SKM-1 (cell line): ENCODE results near the gene DUS1L.

Experiments
- DNase-seq: peaks from one replicate; lab custom pipeline; 2025; ENCODE audit not compliant: unreplicated experiment; lab: John Stamatoyannopoulos, UW

Gene DUS1L

DNA sequence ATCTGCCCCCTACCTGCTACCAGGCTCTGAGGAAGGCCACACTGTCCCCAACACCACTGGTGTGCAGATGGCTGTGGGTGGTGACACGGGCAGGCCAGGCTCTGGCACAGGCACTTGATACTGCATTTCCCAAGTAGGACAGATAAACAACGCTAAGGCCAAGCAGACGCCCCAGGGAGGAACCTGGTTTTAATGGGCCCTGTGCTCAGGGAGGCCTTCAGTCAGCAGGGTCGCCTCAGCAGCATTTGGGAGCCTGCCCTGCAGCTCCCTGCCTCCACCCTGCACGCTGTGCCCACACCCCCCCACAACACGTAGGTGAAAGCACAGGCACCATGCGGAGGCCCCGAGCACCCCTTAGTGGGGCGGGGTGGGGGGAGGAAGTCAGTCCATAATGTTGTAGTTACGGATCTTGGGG lies 35.7 kb upstream of the DUS1L start:
- DNase-seq, result no peak

DNA sequence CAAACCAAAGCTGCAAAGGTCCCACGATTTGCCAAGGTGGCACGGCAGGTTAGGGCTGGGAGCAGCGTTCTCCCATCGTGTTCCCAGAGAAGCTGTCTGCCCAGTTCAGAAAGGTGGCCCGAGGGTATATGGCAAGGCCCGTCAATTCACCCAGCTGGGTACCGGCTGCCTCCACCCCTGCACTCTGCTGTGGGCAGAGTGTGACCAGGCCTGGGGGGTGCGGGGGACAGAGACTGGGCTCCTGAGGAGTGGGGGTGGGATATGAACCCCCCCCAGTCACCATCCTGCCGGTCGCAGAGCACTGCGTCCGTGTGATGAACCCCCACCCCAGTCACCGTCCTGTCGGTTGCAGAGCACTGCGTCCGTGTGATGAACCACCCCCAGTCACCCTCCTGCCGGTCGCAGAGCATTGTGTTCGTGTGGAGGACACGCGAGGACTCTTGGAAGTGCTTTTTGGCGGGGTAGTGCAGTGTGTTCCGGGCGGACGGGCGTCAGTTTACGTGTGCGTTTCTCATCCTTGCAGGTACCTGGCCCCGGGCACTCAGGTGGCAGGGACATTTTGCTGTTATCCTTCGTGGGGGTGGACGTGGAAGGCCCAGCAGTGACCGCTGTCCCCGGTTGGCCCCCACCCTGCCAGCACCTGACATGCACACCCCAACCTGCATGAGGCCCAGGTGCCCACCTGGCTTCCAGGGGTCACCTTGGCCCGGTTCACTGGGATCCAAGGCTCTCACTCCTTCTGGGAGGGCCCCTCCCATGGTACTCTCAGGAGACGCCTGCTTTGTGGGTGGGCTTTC lies 35.1 kb upstream of the DUS1L start:
- DNase-seq, result no peak

DNA sequence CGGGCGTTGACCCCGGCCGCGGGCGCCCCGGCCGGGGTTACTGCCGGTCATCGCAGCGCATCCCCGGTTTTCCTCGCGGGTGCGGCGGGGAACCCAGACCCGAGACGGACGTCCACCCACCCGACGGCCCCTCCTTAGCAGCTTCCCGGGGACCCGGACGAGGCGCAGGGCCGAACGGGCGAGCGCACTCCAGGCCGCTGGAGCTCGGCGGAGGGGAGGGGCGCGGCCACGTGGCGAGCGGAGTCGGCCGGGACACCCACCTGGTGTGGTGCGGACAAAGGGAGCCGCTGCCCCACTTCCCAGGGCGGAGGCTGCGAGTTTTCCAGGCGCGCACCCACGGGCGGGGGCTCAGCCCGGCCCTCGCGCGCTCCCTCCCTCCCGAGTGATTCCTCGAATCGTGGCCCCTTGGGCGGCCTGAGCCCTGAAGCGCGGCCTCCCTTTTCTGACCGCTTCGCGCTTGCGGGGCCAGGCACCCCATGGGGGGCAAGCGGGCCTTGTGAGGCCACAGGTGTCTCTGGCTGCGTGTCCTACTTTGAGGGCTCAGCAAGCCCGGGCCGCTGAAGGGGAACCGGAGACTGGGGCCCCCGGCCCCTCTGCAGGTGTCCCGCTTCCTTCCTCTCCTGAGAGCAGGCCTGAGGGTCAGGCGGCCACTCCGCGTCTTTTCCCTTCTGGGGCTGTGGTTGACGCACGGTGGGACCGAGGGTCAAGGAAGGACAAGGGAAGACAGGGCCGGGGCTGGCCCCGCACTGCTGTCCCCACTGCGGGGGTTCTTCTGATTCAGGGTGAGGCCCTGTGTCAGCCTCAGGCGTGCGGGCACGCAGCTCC lies 33.5 kb upstream of the DUS1L start:
- no peak for DNase-seq

DNA sequence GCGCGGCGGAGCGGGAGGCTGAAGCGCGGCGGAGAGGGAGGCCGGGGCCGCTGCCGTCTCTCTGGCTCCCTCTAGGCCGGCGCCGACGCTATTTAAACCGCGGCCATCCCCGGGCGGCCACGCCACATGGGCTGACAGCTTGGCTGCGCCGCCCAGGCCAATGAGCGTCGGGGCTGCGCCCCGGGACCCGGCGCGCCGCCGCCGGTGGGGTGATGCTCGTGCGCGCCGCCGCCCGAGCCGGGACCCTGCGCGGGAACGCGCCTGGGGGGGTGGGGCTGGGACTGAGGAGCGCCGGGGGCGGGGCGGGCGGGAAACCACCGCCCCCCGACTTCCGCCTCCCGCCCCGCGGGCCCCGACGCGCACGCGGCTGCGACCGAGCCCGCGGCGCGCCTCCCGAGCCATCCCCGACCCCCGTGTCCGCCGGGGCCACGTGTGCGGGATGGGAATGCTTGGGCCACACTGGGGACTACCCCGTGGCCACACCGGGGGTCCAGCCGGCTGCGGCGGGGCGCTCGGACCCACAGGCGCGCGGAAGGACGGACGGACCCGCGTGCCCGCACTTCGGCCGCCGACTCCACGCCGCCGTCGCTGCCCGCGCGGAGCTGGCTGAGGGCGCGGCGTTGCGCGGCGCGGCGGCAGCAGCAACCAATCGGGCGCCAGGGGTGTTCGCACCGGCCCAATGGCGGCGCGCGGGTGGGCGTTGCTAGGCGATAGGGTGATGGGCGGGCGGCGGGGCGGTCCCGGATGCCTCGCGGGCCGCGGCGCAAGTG lies 32.8 kb upstream of the DUS1L start, which contains the start of gene FASN:
TSS of gene FASN (minus strand) at position 68 of the 770 bp plus-strand sequence. CDS start 1,791 bp downstream, outside the sequence.
- DNase-seq, result peak; percentile 89

DNA sequence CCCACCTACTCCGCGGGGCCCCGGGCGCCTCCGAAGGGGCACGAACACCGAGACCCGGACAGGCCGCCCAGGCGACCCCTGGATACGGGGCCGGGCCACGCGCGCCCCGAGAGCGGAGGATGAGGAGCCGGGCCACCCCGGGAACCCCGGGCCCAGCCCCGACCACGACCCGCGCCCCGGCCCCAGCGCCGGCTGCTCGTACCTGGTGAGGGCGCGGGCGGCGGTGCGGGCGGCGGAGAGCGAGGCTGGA lies 32.2 kb upstream of the DUS1L start:
- no peak for DNase-seq

DNA sequence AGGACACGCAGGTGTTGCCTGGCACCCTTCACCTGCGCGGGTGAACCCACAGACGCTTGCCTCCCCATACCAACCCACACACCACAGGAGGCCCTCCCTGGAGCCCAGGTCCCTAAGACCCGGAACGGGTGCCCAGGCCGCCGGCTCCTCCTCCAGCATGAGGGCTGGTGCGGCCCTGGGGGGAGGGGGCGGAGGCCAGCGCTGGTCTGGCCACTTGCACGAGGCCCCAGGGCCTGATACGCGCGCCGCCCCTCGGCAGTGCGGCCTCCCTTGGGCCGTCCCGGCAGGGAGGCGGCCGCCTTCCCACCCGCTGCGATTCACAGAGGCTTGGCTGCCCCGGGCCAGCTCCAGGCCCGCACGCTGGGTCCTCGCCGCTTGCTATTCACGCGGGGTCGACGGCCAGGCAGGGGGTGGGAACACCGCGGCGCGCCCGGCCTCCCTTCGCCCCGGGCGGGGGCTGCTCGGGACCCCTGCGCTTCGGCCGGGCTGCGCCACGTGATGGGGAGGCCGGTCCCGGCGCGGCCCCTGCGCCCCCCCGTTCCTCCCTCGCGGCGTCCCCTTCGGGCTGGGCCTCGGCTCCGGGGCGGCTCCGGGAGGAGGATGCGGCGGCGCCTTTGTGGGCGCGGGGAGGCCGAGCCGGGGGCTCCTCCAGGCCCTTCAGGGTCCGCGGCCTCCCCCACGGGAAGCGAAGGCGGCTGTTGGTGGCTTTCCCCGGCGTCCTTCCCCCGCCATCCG lies 31.7 kb upstream of the DUS1L start:
- no peak for DNase-seq

DNA sequence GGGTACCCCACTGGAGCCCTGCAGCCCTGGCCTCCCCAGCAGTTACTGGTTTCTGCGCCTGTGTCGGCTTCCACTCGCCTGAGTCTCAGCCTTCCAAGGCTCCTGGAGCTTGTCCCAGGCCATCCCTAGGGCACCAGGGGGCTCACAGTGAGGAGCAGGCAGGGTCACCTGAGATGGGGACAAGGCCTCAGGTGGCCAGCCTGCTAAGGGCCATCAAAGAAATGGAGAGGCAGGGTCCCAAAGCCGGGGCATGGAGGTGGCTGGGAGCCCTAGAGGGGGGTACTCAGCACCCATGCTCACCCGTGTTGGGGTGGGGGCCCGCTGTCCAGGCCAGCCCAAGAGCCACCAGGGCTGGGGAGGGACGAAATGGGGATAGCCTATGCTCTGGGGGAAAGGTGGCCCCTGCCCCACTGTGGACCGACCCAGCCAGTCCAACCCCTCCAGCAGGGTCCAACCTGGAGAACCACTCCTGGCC lies 31.1 kb upstream of the DUS1L start:
- DNase-seq, result no peak

DNA sequence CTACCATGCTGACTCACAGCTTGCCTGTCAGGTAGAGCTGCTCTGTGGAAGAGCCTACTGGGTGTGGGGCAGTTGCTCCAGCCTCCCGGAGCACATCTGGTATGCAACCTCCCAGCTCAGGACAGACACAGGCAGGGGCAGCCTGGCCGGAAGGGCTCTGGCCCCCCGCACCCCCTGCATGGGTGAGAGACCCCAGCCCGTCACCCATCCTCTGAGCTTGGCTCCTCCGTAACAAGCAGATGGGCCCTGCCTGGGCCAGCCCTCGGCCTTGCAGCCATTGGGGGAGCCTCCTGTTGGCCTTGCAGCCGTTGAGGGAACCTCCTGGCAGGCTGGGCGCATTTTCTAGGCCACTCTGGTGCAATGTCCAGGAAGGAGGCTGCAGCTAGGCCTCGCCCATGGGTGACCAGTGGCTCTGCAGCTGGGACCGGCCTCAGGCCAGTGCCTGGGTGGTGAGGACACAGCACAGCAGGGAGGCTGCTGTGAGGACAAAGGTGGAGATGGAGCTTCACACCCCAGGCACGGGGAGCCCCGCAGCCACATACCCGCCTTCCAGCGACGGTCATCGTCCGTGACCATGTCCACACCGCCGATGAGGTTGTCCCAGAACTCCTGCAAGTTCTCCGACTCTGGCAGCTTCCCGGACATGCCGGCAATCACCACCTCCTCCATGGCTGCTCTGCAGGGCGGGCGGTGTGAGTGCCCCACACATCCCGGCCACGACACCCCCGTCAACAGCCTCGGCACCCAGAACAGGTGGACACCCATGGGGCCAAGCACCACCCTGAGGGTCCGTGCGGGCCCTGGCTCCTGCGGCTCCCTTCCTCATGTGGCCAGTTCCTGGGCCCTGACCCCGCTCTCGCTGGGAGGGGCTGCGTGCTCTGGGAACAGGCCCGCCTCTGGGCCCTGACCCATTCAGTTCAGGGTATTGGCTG lies 30.4 kb upstream of the DUS1L start:
- DNase-seq, result no peak

DNA sequence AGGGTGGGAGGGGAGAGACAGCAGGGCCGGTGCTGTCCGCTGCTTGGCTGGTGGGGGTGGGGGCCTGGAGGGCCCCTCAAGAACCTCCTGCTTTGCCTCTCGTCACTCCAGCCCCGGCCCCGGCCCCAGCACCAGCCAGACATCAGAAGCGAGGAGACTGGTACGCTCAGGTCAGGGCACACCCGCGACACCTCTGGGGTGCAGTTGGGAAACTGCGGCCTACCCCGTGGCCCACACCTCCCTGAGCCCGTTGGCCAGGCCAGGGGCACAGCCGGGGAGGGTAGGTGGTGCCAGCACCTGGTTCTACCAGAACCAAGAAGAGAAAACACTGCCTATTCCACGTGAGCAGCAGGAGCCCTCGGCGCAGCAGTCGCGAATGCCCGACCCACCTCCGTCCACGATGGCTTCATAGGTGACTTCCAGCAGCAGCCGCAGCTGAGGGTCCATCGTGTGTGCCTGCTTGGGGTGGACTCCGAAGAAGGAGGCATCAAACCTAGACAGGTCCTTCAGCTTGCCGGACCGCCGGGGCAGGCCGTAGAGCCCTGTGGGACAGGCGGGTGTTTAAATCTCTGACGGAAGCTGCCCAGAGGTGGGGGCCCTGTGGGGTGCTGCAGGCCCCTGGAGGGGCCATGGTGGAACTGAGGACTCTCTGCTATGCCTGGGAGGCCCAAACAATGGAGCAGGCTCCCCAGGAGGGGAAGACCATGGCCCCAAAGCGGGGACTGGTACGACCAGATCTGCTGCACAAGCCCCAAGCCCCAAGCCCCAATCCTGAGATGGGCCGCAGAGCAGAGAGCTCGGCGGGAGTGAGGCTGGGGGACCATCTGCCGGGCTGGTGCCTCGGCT lies 29.6 kb upstream of the DUS1L start:
- no peak for DNase-seq

DNA sequence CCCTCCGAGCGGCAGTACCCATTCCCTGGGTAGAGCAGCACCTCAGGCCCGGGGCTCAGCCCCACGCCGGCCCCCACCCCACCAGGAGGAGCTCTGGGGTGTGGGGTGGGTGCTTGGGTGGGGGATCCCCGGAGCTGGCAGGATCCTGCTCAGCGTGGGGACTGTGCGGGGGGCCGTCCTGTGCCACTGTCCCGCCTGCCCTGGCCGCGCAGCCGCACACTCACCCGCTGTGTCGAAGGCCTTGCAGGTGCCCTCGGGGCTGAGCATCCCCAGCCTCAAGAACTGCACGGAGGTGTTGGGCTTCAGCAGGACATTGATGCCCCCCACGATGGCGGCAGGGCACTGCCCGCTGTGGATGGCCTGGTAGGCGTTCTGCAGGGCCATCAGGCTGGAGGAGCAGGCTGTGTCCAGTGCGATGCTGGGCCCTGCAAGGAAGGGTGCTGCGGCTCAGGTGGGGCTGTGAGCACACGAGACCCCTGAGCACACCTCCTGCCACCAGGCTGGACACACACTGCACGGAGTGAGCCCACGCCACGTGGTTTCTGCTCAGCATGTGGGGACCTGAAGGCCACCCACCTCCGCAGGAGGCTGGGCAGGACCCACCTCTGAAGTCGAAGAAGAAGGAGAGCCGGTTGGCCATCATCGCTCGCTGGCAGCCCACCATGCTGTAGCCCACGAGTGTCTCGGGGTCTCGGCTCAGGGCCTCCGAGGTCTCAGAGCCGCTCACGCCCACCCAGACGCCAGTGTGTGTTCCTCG lies 27.6 kb upstream of the DUS1L start:
- DNase-seq, result no peak

DNA sequence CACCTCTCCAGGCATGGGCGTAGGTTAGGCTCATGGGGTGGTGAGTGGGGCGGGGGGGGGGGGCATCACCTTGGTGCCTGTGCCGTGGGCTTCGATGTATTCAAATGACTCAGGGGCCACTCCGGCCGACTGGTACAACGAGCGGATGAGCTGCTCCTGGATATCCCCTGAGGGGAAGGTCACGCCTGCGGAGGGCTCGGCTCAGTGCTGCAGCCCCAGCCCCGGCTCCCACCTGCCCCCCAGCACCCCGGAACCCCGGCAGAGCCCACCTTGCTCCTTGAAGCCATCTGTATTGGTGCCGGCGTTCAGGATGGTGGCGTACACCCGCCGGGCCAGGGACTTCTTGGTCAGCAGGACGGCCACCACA lies 27.0 kb upstream of the DUS1L start:
- no peak for DNase-seq

DNA sequence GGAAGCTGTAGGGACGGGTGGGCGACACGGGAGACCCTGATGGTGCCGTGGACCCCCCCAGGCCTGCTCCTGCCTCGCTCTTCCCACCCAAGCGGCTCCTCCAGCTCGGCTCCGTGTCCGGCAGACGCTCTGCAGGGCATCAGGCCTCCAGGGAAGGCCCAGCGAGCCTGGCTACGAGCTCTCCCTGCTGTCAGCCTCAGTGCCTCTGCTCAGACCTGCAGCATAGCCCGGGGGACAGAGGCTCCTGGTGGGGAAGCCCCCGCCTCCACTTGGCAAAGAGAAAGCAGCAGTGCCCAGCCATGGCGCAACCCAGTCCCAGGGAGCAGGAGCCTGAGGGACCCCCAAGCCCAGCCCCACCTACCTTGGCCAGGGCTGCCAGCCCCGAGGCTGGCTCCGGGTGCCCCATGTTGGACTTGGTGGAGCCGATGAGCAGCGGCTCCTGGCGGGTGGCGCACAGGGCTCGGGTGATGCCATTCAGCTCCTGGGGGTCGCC lies 26.5 kb upstream of the DUS1L start:
- no peak for DNase-seq

DNA sequence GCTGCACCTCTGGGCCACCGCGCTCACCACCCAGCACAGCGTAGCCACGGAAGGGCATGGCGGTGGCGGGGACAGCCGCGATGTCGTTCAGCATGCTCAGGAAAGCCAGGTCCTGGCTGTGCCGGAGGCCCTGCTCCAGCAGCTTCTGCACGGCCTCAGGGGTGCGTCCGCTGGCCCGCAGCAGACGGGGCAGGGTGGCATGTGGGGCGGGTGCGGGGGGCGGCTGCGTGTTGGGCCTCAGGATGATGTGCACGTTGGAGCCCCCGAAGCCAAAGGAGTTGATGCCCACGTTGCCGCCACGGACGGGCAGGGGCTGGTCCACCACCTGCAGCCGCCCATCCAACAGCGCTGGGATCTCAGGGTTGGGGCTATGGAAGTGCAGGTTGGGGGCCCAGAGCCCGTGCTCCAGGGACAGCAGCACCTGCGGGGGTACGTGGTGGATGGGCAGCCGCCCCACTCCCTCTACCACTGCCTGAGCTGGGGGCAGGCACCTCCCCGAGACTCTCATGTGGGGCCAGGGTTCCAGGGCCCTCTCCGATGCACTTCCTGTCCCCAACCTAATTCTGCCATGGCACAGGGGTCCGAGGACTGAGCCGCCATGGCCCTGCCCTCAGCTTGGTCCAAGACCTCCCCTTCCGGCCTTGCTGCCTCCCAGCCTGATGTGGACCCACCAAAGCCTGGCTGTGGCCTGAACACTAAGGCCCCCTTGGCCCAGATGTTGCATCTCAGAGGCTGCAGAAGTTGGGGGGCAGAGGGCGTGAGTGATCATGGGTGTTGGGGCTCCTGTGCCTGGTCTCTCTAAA lies 25.9 kb upstream of the DUS1L start:
- DNase-seq, result no peak

DNA sequence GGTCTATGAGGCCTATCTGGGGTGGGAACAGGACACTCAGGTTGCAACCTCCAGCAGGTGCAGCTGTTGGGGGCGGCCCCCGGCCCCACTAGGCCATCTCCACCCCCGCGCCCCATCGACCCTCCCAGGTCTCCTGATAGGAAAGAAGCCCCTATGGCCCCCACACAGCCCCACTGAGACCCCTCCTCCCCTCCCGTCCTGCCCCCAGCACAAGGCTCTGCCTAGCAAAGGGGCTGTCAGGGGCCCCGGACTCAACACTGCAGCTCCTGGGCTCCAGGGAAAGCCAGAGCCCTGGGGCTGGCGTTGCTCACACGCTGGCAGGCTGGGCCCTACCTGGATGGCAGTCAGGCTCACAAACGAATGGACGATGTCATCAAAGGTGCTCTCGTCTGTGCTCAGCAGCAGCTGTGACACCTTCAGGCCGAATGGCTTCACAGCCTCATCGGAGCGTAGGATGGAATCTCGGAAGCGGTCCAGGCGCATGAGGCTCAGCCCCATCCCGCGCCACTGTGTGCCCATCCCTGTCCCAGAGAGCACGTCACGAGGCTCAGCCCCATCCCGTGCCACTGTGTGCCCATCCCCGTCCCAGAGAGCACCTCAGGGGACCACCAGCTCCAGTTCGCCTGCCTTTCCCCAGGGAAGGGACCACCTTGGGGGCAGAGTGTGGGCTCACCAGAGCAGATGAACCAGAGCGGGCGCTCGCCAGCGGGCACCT lies 25.1 kb upstream of the DUS1L start:
- DNase-seq, result no peak

DNA sequence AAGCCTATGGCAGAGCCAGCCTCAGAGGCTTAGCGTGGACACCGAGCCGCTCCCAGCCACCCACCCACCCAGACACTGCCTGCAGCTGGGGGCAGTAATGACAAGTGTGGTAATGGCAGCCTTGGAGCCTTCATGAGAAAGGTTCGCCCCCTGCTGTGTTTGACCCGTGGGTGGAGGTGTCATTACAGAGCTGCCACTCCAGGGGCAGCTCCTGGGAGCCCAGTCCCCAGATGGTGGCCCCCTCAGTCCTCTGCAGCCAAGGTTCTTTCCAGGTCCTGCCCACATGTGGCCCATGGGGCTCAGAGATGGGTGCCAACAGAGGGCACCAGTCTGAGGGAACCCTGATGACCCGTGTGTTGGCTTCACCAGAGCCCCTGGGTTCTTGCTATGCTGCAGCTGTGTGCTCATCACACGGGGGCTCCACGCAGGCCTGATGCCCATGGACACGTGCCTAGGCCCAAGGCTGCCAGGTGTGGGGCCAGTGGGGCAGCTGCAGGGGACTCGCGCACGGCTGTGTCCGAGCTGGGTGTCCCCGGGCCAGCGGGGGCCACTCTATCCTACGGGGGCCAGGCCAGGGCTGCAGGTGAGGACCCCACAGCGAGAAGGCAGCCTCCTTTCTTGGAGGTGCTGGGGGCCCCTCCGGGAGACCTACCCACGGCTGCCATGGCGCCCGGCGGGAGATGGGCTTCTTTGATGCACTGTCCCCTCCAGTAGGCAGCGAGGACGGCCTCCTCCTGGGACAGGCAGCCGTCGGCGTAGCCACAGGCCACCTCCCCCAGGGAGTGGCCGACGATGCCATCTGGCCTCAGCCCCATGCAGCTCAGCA lies 24.3 kb upstream of the DUS1L start:
- DNase-seq, result no peak
